Measurements from ENCODE around the gene LAMA4. TPM values are rescaled to one million over a fixed set of nuclear protein-coding genes. Genes with fewer than 3 reads are reported as not detected.

Gene LAMA4
- total RNA-seq, 1 donor from 2014 or later, result 1.1 TPM

GRCh38 chr6:112188906-112189305 lies 65.5 kb downstream of the LAMA4 start:
- peaks cover 18% of the 10 kb centered on the region for H3K27me3 Mint-ChIP-seq
- DNase-seq (ENCODE audit: low spot score, unreplicated experiment), result no peak
- no peak overlapping the region for H3K4me3 Mint-ChIP-seq (ENCODE audit: low read depth)
- H3K4me1 Mint-ChIP-seq (ENCODE audit: low read depth), result peaks cover 2% of the 10 kb centered on the region
- no peaks in the 10 kb centered on the region for H3K9me3 Mint-ChIP-seq (ENCODE audit: low read depth)
- TF ChIP-seq CTCF (IDR thresholded peaks at IDR 0.05; ENCODE audit: unreplicated experiment), result no peak
- no peaks in the 10 kb centered on the region for H3K36me3 Mint-ChIP-seq (ENCODE audit: insufficient read depth)
- H3K27ac Mint-ChIP-seq, result no peak overlapping the region

GRCh38 chr6:112187736-112188135 lies 66.6 kb downstream of the LAMA4 start:
- Mint-ChIP-seq H3K4me3 (ENCODE audit: low read depth) (no peak overlapping the region), H3K36me3 (ENCODE audit: insufficient read depth) (no peaks in the 10 kb centered on the region), H3K27me3 (peaks cover 18% of the 10 kb centered on the region), H3K4me1 (ENCODE audit: low read depth) (peaks cover 2% of the 10 kb centered on the region), H3K27ac (no peak overlapping the region), H3K9me3 (ENCODE audit: low read depth) (no peaks in the 10 kb centered on the region)
- no peak for DNase-seq (ENCODE audit: low spot score, unreplicated experiment)
- no peak for TF ChIP-seq CTCF (IDR thresholded peaks at IDR 0.05; ENCODE audit: unreplicated experiment)

GRCh38 chr6:112184951-112185350 lies 69.4 kb downstream of the LAMA4 start:
- H3K4me1 Mint-ChIP-seq (ENCODE audit: low read depth), result peaks cover 2% of the 10 kb centered on the region
- no peak for TF ChIP-seq CTCF (IDR thresholded peaks at IDR 0.05; ENCODE audit: unreplicated experiment)
- no peak overlapping the region for H3K27ac Mint-ChIP-seq
- no peaks in the 10 kb centered on the region for H3K36me3 Mint-ChIP-seq (ENCODE audit: insufficient read depth)
- H3K9me3 Mint-ChIP-seq (ENCODE audit: low read depth), result no peaks in the 10 kb centered on the region
- H3K27me3 Mint-ChIP-seq, result peaks cover 14% of the 10 kb centered on the region
- H3K4me3 Mint-ChIP-seq (ENCODE audit: low read depth), result no peak overlapping the region
- DNase-seq (ENCODE audit: low spot score, unreplicated experiment), result no peak

- no peak overlapping the region for H3K27ac Mint-ChIP-seq
- H3K36me3 Mint-ChIP-seq (ENCODE audit: insufficient read depth), result no peaks in the 10 kb centered on the region
- H3K4me1 Mint-ChIP-seq (ENCODE audit: low read depth), result peaks cover 2% of the 10 kb centered on the region
- H3K27me3 Mint-ChIP-seq, result peaks cover 16% of the 10 kb centered on the region
- DNase-seq (ENCODE audit: low spot score, unreplicated experiment), result no peak
- no peaks in the 10 kb centered on the region for H3K9me3 Mint-ChIP-seq (ENCODE audit: low read depth)
- no peak overlapping the region for H3K4me3 Mint-ChIP-seq (ENCODE audit: low read depth)
- no peak for TF ChIP-seq CTCF (IDR thresholded peaks at IDR 0.05; ENCODE audit: unreplicated experiment)
These were observed 71.1 kb downstream of the LAMA4 start for GRCh38 chr6:112183271-112183671.

- Mint-ChIP-seq H3K27me3 (peaks cover 20% of the 10 kb centered on the region), H3K4me3 (ENCODE audit: low read depth) (no peak overlapping the region), H3K27ac (no peak overlapping the region), H3K4me1 (ENCODE audit: low read depth) (peaks cover 2% of the 10 kb centered on the region), H3K36me3 (ENCODE audit: insufficient read depth) (no peaks in the 10 kb centered on the region), H3K9me3 (ENCODE audit: low read depth) (no peaks in the 10 kb centered on the region)
- TF ChIP-seq CTCF (IDR thresholded peaks at IDR 0.05; ENCODE audit: unreplicated experiment), result no peak
- DNase-seq (ENCODE audit: low spot score, unreplicated experiment), result no peak
These were observed 73.2 kb downstream of the LAMA4 start for GRCh38 chr6:112181130-112181529.

Data from progenitor cell of endocrine pancreas (in vitro differentiated cells).